Activated T-cell treated with anti-CD3 and anti-CD28 coated beads for 1 hour (primary cell): ENCODE results near the gene CRCP.
"Not testable (repeated sequence)": the region's sequence is repeated elsewhere in the genome, so short reads cannot be mapped to it uniquely, and the experiment has no call there.

Experiments
- DNase-seq: peaks from one replicate; pipeline ENCODE4 v3.0.0-alpha.2; 2020; ENCODE audit warnings: low read depth

Gene CRCP

GRCh38 chr7:66114743-66115649, at the start of gene CRCP:
Gene CRCP (plus strand): TSS chr7:66114847. CDS start chr7:66114963, 116 bp downstream.
- DNase-seq = peak; percentile 73

GRCh38 chr7:66069732-66070131, 44.9 kb upstream of the CRCP start:
- DNase-seq = no peak

- no peak for DNase-seq
These were observed 44.4 kb upstream of the CRCP start for GRCh38 chr7:66070222-66070621.

- not testable (repeated sequence) for DNase-seq
These were observed 42.4 kb upstream of the CRCP start for GRCh38 chr7:66072208-66072607.

GRCh38 chr7:66075590-66076461, 38.8 kb upstream of the CRCP start, which contains the start of gene ASL:
Gene ASL (plus strand): TSS chr7:66075819. CDS start chr7:66076082, 263 bp downstream.
- DNase-seq = peak; percentile 78

- DNase-seq = no peak
These were observed 38.0 kb upstream of the CRCP start for GRCh38 chr7:66076462-66077329.

- DNase-seq = no peak
These were observed 36.6 kb upstream of the CRCP start for GRCh38 chr7:66078067-66078466.

GRCh38 chr7:66082083-66082482, 32.6 kb upstream of the CRCP start:
- DNase-seq = no peak

- no peak for DNase-seq
These were observed 31.7 kb upstream of the CRCP start for GRCh38 chr7:66082886-66083415.

GRCh38 chr7:66083677-66084076, 31.0 kb upstream of the CRCP start:
- DNase-seq = no peak

GRCh38 chr7:66088861-66089838, 25.5 kb upstream of the CRCP start:
- no peak for DNase-seq

- DNase-seq = no peak
These were observed 22.0 kb upstream of the CRCP start for GRCh38 chr7:66092654-66093053.

- DNase-seq = no peak
These were observed 19.6 kb upstream of the CRCP start for GRCh38 chr7:66095010-66095409.

GRCh38 chr7:66099232-66099550, 15.5 kb upstream of the CRCP start:
- DNase-seq = no peak

- no peak for DNase-seq
These were observed 14.9 kb upstream of the CRCP start for GRCh38 chr7:66099551-66100407.

GRCh38 chr7:66100408-66101050, 14.1 kb upstream of the CRCP start:
- DNase-seq = no peak

GRCh38 chr7:66102168-66102567, 12.5 kb upstream of the CRCP start:
- DNase-seq = not testable (repeated sequence)

- not testable (repeated sequence) for DNase-seq
These were observed 10.7 kb upstream of the CRCP start for GRCh38 chr7:66103994-66104393.

GRCh38 chr7:66105263-66105748, 9.3 kb upstream of the CRCP start:
- no peak for DNase-seq
